ENCODE results near the gene CA10. TPM values are rescaled to one million over a fixed set of nuclear protein-coding genes. Genes with fewer than 3 reads are reported as not detected.

Gene CA10
- total and polyA plus RNA-seq, 4 experiments from 2014 or later, result 0.57 TPM; not detected in 3

DNA sequence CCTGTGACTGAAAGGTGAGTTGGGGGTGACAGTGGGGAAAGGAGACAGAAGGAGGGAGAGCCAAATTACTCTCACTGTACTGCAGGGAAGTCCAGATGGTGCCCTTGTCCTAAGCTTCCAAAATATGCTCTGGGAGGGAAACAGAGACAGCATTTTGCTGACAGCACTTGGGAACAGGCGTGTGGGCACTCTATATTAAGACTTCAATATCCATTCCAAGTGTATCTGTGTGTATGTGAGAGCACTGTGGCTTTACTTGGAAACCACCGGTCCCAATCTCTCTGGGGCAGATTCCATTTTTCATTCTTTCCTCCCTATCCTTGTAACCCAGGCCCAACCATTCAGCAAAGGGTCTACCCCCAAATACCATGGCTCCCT is 490.8 kb downstream of the CA10 start:
- Histone ChIP-seq H3K27me3 (ENCODE audit: insufficient read depth, low read length) (no peaks in the 10 kb centered on the region), H3K9me3 (ENCODE audit: control insufficient read depth in 1 of 2, low read length in 2 of 2) (no peaks in the 10 kb centered on the region), H3K36me3 (ENCODE audit: insufficient read depth, low read length) (no peaks in the 10 kb centered on the region), H3K27ac (ENCODE audit: low read depth, low read length) (no peak overlapping the region), H3K4me3 (ENCODE audit: low read length in 2 of 2) (no peak overlapping the region), H3K4me1 (ENCODE audit: insufficient read depth, low read length) (no peaks in the 10 kb centered on the region)
- intact Hi-C loops (cut with micrococcal nuclease), result no loop called here
- H3K27me3 Mint-ChIP-seq, result peaks cover 12 to 15% of the 10 kb centered on the region in 2 donors
- ChIA-PET POLR2A (ENCODE audit: partially characterized antibody) (no interaction called here), CTCF (ENCODE audit: partially characterized antibody) (no interaction called here)
- no peaks in the 10 kb centered on the region for H3K36me3 Mint-ChIP-seq
- peak overlapping the region in 1 of 7 donors; percentile 47 for H3K27ac Mint-ChIP-seq
- H3K4me3 Mint-ChIP-seq, result no peak overlapping the region
- peaks cover 0 to 4% (median 0%) of the 10 kb centered on the region in 8 donors for H3K9me3 Mint-ChIP-seq
- no peaks in the 10 kb centered on the region for H3K4me1 Mint-ChIP-seq
- DNase-seq, result no peak

DNA sequence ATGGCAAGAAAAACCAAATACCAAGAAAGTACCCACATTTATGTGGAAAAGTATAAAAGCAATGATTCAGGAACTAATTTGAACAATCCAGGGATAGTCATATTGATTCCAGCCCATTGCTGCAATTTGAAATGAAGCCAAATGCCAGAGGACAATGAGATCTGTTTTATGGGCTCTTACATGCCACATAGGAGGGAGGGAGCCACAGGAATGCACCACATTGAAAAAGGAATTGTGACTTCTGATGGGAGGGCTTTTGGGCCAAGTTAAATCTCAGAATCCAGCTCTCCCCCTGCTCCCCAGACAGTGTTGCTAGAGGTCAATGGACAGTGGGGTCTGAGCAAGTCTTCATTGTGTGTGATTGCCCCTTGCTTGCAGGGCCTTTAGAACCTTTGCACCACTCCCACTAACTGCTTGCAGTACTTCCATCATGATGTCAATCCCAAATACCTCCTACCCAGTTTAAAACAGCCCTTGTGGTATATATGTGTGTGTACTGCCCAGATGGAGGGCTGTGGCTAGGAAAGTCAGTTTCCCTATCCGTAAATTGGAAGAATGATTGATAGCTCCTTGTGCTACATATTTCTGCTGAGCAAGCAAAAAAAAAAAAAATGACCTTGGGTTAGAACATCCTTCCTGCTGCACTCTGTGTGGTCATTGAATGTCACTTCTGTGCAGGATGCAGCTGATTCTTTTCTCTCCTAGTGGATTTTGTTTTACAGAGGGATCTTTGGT is 491.4 kb downstream of the CA10 start:
- peaks cover 0 to 4% (median 0%) of the 10 kb centered on the region in 8 donors for H3K9me3 Mint-ChIP-seq
- no peak overlapping the region for H3K4me3 Mint-ChIP-seq
- no peaks in the 10 kb centered on the region for H3K36me3 Mint-ChIP-seq
- no peaks in the 10 kb centered on the region for H3K4me1 Mint-ChIP-seq
- peaks cover 12 to 15% of the 10 kb centered on the region in 2 donors for H3K27me3 Mint-ChIP-seq
- Histone ChIP-seq H3K4me1 (ENCODE audit: insufficient read depth, low read length) (no peaks in the 10 kb centered on the region), H3K4me3 (ENCODE audit: low read length in 2 of 2) (no peak overlapping the region), H3K9me3 (ENCODE audit: control insufficient read depth in 1 of 2, low read length in 2 of 2) (no peaks in the 10 kb centered on the region), H3K27me3 (ENCODE audit: insufficient read depth, low read length) (no peaks in the 10 kb centered on the region), H3K27ac (ENCODE audit: low read depth, low read length) (no peak overlapping the region), H3K36me3 (ENCODE audit: insufficient read depth, low read length) (no peaks in the 10 kb centered on the region)
- no peak for DNase-seq
- intact Hi-C loops (cut with micrococcal nuclease), result no loop called here
- POLR2A ChIA-PET (ENCODE audit: partially characterized antibody), result no interaction called here
- CTCF ChIA-PET (ENCODE audit: partially characterized antibody), result no interaction called here
- H3K27ac Mint-ChIP-seq, result peak overlapping the region in 1 of 7 donors; percentile 47

DNA sequence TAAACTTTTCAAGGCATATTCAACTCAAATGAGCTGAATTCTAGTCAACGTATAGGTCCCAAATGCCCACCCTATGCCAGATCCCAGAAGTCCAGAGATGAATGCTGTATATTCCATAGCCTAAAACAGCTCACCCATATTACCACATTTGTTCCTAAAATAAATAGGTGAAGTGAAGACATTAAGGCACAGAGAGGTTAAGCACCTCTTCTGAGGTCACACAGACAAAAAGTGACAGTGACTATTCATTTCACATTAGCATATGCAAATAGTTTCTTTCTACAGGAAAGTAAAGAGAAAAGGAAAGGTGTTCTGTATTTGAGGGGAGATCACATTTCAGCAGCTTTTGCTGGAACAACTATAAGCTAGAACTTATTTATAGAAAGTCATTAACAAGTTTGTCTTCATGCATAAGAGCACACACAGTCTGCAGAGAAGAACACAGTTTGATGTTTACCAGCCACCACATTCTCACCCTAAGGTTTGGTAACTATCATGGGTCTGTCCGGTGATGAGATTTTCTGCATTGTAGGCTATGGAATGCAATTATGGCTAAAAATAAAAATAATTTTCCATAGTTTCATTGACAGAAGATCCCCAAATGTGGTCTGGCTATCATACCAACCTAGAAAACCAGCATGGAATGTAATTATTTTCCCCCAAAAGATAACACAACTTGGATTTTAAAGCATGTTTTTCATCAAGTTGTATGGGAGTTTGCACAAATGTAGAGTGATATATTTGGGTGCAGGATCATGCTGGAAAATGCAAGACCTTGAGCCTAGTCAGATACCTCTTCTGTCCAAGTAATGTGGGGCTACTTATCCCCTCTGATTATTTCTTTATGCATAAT is 496.1 kb downstream of the CA10 start:
- Histone ChIP-seq H3K9me3 (ENCODE audit: control insufficient read depth in 1 of 2, low read length in 2 of 2) (no peaks in the 10 kb centered on the region), H3K36me3 (ENCODE audit: insufficient read depth, low read length) (no peaks in the 10 kb centered on the region), H3K27me3 (ENCODE audit: insufficient read depth, low read length) (no peaks in the 10 kb centered on the region), H3K4me3 (ENCODE audit: low read length in 2 of 2) (no peak overlapping the region), H3K27ac (ENCODE audit: low read depth, low read length) (no peak overlapping the region), H3K4me1 (ENCODE audit: insufficient read depth, low read length) (no peaks in the 10 kb centered on the region)
- H3K27ac Mint-ChIP-seq, result no peak overlapping the region
- CTCF ChIA-PET (ENCODE audit: partially characterized antibody), result no interaction called here
- H3K4me1 Mint-ChIP-seq, result no peaks in the 10 kb centered on the region
- POLR2A ChIA-PET (ENCODE audit: partially characterized antibody), result no interaction called here
- H3K36me3 Mint-ChIP-seq, result no peaks in the 10 kb centered on the region
- peaks cover 15 to 26% of the 10 kb centered on the region in 2 donors for H3K27me3 Mint-ChIP-seq
- DNase-seq, result no peak
- H3K9me3 Mint-ChIP-seq, result no peaks in the 10 kb centered on the region
- intact Hi-C loops (cut with micrococcal nuclease), result no loop called here
- H3K4me3 Mint-ChIP-seq, result no peak overlapping the region

DNA sequence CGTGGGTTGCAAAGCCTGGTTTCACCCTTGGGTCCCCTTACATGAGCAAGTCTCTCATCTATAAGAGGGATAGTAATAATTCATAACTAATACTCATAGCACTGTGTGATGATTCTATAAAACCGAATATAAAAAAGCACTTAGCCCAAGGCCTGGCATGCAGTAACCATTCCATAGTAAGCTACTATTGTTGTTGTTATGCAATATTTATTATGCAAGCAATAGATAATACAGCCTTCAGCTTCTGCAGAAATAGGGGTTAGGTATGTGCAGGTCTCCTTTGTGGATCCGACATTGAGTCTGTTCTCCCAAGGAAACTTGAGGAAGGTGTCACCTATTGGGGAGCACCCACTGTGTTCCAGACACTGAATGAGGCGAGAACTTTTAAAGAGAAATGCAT is 497.1 kb downstream of the CA10 start:
- H3K4me3 Mint-ChIP-seq, result no peak overlapping the region
- H3K4me1 Mint-ChIP-seq, result no peaks in the 10 kb centered on the region
- ChIA-PET POLR2A (ENCODE audit: partially characterized antibody) (no interaction called here), CTCF (ENCODE audit: partially characterized antibody) (no interaction called here)
- H3K27me3 Mint-ChIP-seq, result peaks cover 15 to 29% of the 10 kb centered on the region in 2 donors
- no peak overlapping the region for H3K27ac ChIP-seq (ENCODE audit: low read depth, low read length)
- intact Hi-C loops (cut with micrococcal nuclease), result no loop called here
- no peaks in the 10 kb centered on the region for H3K9me3 Mint-ChIP-seq
- no peaks in the 10 kb centered on the region for H3K36me3 Mint-ChIP-seq
- no peak overlapping the region for H3K4me3 ChIP-seq (ENCODE audit: low read length in 2 of 2)
- H3K9me3 ChIP-seq (ENCODE audit: control insufficient read depth in 1 of 2, low read length in 2 of 2), result no peaks in the 10 kb centered on the region
- H3K27me3 ChIP-seq (ENCODE audit: insufficient read depth, low read length), result no peaks in the 10 kb centered on the region
- no peaks in the 10 kb centered on the region for H3K36me3 ChIP-seq (ENCODE audit: insufficient read depth, low read length)
- H3K4me1 ChIP-seq (ENCODE audit: insufficient read depth, low read length), result no peaks in the 10 kb centered on the region
- no peak for DNase-seq
- no peak overlapping the region for H3K27ac Mint-ChIP-seq

DNA sequence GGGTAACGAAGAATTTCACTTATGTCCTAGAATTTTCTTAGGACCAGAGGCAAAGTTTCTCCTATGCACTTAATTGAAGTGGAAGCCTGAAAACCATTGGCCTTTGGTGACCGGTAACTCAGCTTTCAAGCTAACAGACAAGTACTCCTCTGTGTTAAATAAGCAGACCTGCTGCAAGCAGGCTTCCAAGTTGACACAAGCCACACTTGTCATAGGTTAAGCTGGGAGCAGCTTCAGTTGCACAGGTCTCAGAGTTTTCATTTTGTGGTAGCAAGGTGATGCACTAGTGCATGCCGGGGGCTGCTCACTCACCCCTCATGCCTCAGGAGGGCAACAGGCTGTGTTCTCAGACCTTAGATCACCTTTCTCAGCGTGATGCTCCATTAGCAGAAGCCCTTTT is 498.2 kb downstream of the CA10 start:
- no peak overlapping the region for H3K4me3 Mint-ChIP-seq
- no peak overlapping the region for H3K27ac ChIP-seq (ENCODE audit: low read depth, low read length)
- intact Hi-C loops (cut with micrococcal nuclease), result no loop called here
- peaks cover 15 to 26% of the 10 kb centered on the region in 2 donors for H3K27me3 Mint-ChIP-seq
- ChIA-PET POLR2A (ENCODE audit: partially characterized antibody) (no interaction called here), CTCF (ENCODE audit: partially characterized antibody) (no interaction called here)
- no peaks in the 10 kb centered on the region for H3K36me3 ChIP-seq (ENCODE audit: insufficient read depth, low read length)
- H3K27me3 ChIP-seq (ENCODE audit: insufficient read depth, low read length), result no peaks in the 10 kb centered on the region
- H3K36me3 Mint-ChIP-seq, result no peaks in the 10 kb centered on the region
- H3K4me1 ChIP-seq (ENCODE audit: insufficient read depth, low read length), result no peaks in the 10 kb centered on the region
- H3K27ac Mint-ChIP-seq, result no peak overlapping the region
- no peak overlapping the region for H3K4me3 ChIP-seq (ENCODE audit: low read length in 2 of 2)
- no peaks in the 10 kb centered on the region for H3K9me3 ChIP-seq (ENCODE audit: control insufficient read depth in 1 of 2, low read length in 2 of 2)
- H3K9me3 Mint-ChIP-seq, result no peaks in the 10 kb centered on the region
- H3K4me1 Mint-ChIP-seq, result no peaks in the 10 kb centered on the region
- DNase-seq, result no peak

DNA sequence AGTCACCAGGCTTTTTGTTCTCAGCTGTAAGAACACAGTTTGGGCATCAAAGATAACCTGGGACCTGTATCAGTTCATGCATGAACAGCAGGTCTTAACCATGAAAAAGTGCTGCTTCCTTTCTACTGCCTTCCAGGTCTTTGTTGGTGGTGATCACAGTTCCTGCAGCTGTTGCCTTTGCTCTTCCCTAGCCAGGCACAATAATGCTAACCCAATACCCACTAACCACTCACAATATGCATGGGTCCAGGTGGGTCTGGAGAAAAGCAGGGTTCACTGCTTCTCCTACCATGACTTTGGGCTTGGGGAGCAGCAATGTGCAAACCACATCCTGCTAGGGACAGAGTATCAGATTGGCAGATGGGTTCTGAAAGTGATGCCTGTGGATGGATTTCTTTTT is 501.3 kb downstream of the CA10 start:
- no peak overlapping the region for H3K4me3 Mint-ChIP-seq
- intact Hi-C loops (cut with micrococcal nuclease), result no loop called here
- H3K27ac Mint-ChIP-seq, result no peak overlapping the region
- no peaks in the 10 kb centered on the region for H3K27me3 ChIP-seq (ENCODE audit: insufficient read depth, low read length)
- H3K4me1 Mint-ChIP-seq, result no peaks in the 10 kb centered on the region
- peaks cover 11 to 20% of the 10 kb centered on the region in 2 donors for H3K27me3 Mint-ChIP-seq
- no peaks in the 10 kb centered on the region for H3K9me3 Mint-ChIP-seq
- DNase-seq, result no peak
- H3K4me1 ChIP-seq (ENCODE audit: insufficient read depth, low read length), result no peaks in the 10 kb centered on the region
- no peaks in the 10 kb centered on the region for H3K36me3 ChIP-seq (ENCODE audit: insufficient read depth, low read length)
- no peak overlapping the region for H3K27ac ChIP-seq (ENCODE audit: low read depth, low read length)
- no peak overlapping the region for H3K4me3 ChIP-seq (ENCODE audit: low read length in 2 of 2)
- ChIA-PET POLR2A (ENCODE audit: partially characterized antibody) (no interaction called here), CTCF (ENCODE audit: partially characterized antibody) (no interaction called here)
- H3K9me3 ChIP-seq (ENCODE audit: control insufficient read depth in 1 of 2, low read length in 2 of 2), result no peaks in the 10 kb centered on the region
- no peaks in the 10 kb centered on the region for H3K36me3 Mint-ChIP-seq

DNA sequence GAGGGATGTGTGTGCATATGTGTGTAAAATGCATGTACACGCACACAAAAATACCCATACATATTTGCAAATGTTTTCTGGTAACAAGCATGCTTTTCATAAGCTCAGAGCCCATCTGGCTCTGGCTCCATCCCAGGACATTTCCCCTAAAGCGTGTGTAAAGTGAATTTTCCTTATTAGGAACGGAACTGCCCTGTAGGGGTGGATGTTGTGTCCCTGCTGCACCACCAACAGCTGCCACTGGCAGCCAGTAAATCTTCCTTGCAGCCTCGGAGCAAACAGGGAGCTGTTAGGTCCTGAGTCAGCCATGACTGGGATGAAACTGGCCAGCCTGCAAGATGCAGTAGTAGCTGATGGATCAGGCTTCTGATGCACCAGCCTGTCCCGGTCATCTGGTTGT is 504.6 kb downstream of the CA10 start:
- CTCF ChIA-PET (ENCODE audit: partially characterized antibody), result no interaction called here
- Mint-ChIP-seq H3K9me3 (no peaks in the 10 kb centered on the region), H3K27me3 (peaks cover 17 to 24% of the 10 kb centered on the region in 2 donors)

More for the DNA sequence above, 504.6 kb downstream of the CA10 start:
- H3K9me3 ChIP-seq (ENCODE audit: control insufficient read depth in 1 of 2, low read length in 2 of 2), result no peaks in the 10 kb centered on the region
- Mint-ChIP-seq H3K36me3 (no peaks in the 10 kb centered on the region), H3K4me1 (no peaks in the 10 kb centered on the region), H3K27ac (no peak overlapping the region), H3K4me3 (no peak overlapping the region)
- no peaks in the 10 kb centered on the region for H3K4me1 ChIP-seq (ENCODE audit: insufficient read depth, low read length)
- H3K36me3 ChIP-seq (ENCODE audit: insufficient read depth, low read length), result no peaks in the 10 kb centered on the region
- POLR2A ChIA-PET (ENCODE audit: partially characterized antibody), result no interaction called here
- H3K27me3 ChIP-seq (ENCODE audit: insufficient read depth, low read length), result no peaks in the 10 kb centered on the region
- DNase-seq, result no peak
- intact Hi-C loops (cut with micrococcal nuclease), result no loop called here
- no peak overlapping the region for H3K4me3 ChIP-seq (ENCODE audit: low read length in 2 of 2)
- H3K27ac ChIP-seq (ENCODE audit: low read depth, low read length), result no peak overlapping the region
